GM06990 (cell line): ENCODE data around the gene GMPPA.

Source experiments
- DNase-seq: peaks from one replicate; pipeline ENCODE4 v3.0.0-alpha.2; 2011; ENCODE audit not compliant: insufficient read length; ENCODE audit errors: extremely low read depth
- H3K27me3 ChIP-seq: replicated peaks from 2 replicates; pipeline ENCODE4 v1.6.0; 2011; ENCODE audit warnings: low read length; ENCODE audit not compliant: control insufficient read depth, insufficient read depth
- H3K36me3 ChIP-seq: 2 replicates; pipeline ENCODE4 v1.5.1; 2011; ENCODE audit warnings: low read length; ENCODE audit not compliant: control insufficient read depth, insufficient read depth
- H3K4me3 ChIP-seq: replicated peaks from 2 replicates; pipeline ENCODE4 v1.5.1; 2011; ENCODE audit warnings: low read depth, mild to moderate bottlenecking, control low read depth, low read length
- CTCF ChIP-seq: IDR thresholded peaks from 2 replicates; pipeline ENCODE4 v1.5.1; 2011; ENCODE audit warnings: low read length, control low read depth, mild to moderate bottlenecking, inconsistent platforms; ENCODE audit not compliant: insufficient read depth, poor library complexity, severe bottlenecking

GMPPA gene

GRCh38 chr2:219514196-219514761 lies 15.6 kb downstream of the GMPPA start, which contains the start of gene ASIC4:
Gene ASIC4 (plus strand): TSS chr2:219514482. CDS start chr2:219514725, 243 bp downstream.
- Histone ChIP-seq H3K4me3 (no peak within 1 kb of the TSS), H3K36me3 (no peaks in the 10 kb centered on the region), H3K27me3 (peaks cover 4% of the 10 kb centered on the region)
- DNase-seq, result no peak
- no peak for TF ChIP-seq CTCF

- no peaks in the 10 kb centered on the region for H3K36me3 ChIP-seq
- peaks cover 4% of the 10 kb centered on the region for H3K27me3 ChIP-seq
- TF ChIP-seq CTCF, result no peak
- H3K4me3 ChIP-seq, result no peak overlapping the region
- DNase-seq, result no peak
Measured at GRCh38 chr2:219514836-219515235, 16.1 kb downstream of the GMPPA start.

GRCh38 chr2:219515874-219516629 lies 17.4 kb downstream of the GMPPA start:
- no peak overlapping the region for H3K4me3 ChIP-seq
- H3K27me3 ChIP-seq, result peaks cover 5% of the 10 kb centered on the region
- no peaks in the 10 kb centered on the region for H3K36me3 ChIP-seq
- no peak for DNase-seq
- no peak for TF ChIP-seq CTCF

GRCh38 chr2:219516888-219517287 lies 18.2 kb downstream of the GMPPA start:
- H3K4me3 ChIP-seq, result no peak overlapping the region
- H3K36me3 ChIP-seq, result no peaks in the 10 kb centered on the region
- no peak for DNase-seq
- peaks cover 3% of the 10 kb centered on the region for H3K27me3 ChIP-seq
- no peak for TF ChIP-seq CTCF

- no peak for DNase-seq
- Histone ChIP-seq H3K36me3 (no peaks in the 10 kb centered on the region), H3K4me3 (no peak overlapping the region), H3K27me3 (peaks cover 3% of the 10 kb centered on the region)
- TF ChIP-seq CTCF, result no peak
Measured at GRCh38 chr2:219517954-219518778, 19.5 kb downstream of the GMPPA start.
